Activated CD4-positive, alpha-beta T cell treated with anti-CD3 and anti-CD28 coated beads for 24 hours (primary cell): ENCODE measurements around the gene JAGN1.
"Not testable (repeated sequence)": the region's sequence is repeated elsewhere in the genome, so short reads cannot be mapped to it uniquely, and the experiment has no call there.

Experiments used
- DNase-seq, 2 donors: peaks; one replicate each; pipeline ENCODE4 v3.0.0-alpha.2; 2020; ENCODE audit warnings: low read depth in 2 of 2

JAGN1 gene

DNA sequence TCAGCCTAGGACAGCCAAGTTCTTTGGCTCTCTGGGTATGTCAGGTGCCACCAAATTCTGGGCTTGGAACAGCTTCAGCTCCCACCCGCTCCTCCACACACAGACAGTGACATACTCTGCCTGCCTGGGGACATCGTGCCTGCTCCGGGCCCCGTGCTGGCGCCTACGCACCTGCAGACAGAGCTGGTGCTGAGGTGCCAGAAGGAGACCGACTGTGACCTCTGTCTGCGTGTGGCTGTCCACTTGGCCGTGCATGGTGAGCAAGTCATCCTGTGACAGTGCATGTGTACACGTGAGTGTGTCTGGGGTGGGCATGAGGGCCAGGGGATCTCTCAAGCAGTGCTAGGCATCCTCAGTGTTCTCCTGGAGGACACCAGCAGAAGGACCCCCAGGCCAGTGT is 27.4 kb downstream of the JAGN1 start:
- DNase-seq = no peak

GRCh38 chr3:9918261-9919038 is 28.0 kb downstream of the JAGN1 start:
- DNase-seq = no peak

GRCh38 chr3:9928158-9928557 is 37.7 kb downstream of the JAGN1 start:
- DNase-seq = no peak

GRCh38 chr3:9930804-9931418 is 40.5 kb downstream of the JAGN1 start:
- DNase-seq = no peak

DNA sequence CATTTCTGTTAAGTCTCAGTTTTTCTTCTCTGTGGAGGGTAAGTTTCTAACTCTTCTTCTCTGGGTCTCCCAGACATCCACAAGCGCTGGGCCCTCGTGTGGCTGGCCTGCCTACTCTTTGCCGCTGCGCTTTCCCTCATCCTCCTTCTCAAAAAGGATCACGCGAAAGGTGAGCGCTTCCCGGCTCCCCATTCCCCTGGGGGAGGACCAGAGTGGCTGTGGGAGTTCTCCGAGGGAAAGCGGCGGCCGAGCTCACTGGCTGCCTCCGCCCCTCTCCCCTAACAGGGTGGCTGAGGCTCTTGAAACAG is 42.1 kb downstream of the JAGN1 start:
- DNase-seq = no peak

- DNase-seq = peak; percentile 82
These were observed 42.6 kb downstream of the JAGN1 start for GRCh38 chr3:9932843-9933560.

- peak; percentile 94 to 96 for DNase-seq
These were observed 43.3 kb downstream of the JAGN1 start, which contains the start of gene CRELD1 for GRCh38 chr3:9933561-9934234. Gene CRELD1, plus strand, starts transcription at chr3:9933834. Its CDS starts 605 bp downstream, at chr3:9934439.

DNA sequence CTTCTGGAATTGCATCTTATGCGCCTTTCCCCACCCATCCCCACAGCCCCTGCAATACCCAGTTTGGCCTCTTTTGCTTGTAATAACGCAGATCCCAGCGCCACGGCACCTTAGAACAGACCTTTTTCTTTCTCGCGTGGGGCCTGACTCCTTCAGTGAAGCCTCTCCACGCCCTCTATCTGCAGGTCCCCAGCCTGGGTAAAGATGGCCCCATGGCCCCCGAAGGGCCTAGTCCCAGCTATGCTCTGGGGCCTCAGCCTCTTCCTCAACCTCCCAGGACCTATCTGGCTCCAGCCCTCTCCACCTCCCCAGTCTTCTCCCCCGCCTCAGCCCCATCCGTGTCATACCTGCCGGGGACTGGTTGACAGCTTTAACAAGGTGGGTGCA is 43.8 kb downstream of the JAGN1 start:
- DNase-seq = no peak

- no peak for DNase-seq
These were observed 44.6 kb downstream of the JAGN1 start for GRCh38 chr3:9934993-9935392.

GRCh38 chr3:9935966-9936510 is 45.6 kb downstream of the JAGN1 start:
- DNase-seq = no peak

- no peak for DNase-seq
These were observed 47.3 kb downstream of the JAGN1 start for GRCh38 chr3:9937486-9938238.

DNA sequence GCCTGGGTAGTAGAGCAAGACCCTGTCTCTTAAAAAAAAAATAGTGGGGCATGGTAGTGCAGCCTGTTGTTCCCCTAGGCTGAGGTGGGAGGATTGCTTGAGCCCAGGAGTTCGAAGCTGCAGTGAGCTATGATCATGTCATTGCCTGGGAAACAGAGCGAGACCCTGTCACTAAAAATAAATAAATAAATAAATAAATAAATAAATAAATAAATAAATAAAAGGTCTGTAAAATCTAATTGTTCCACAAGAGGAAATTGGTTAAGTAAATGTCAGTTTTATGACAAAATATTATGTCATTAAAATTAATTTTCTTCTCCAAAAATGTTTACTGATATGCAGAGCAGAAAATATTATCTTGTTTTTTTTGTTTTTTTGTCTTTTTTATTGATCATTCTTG is 48.6 kb downstream of the JAGN1 start:
- DNase-seq = no peak

DNA sequence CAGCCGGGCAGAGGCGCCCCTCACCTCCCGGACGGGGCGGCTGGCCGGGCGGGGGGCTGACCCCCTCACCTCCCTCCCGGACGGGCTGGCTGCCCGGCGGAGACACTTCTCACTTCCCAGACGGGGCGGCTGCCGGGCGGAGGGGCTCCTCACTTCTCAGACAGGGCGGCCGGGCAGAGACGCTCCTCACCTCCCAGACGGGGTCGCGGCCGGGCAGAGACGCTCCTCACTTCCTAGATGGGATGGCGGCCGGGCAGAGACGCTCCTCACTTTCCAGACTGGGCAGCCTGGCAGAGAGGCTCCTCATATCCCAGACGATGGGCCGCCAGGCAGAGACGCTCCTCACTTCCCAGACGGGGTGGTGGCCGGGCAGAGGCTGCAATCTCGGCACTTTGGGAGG is 49.5 kb downstream of the JAGN1 start:
- not testable (repeated sequence) for DNase-seq

GRCh38 chr3:9940746-9941145 is 50.3 kb downstream of the JAGN1 start:
- DNase-seq = no peak

- no peak for DNase-seq
These were observed 51.8 kb downstream of the JAGN1 start for GRCh38 chr3:9942164-9942563.

- no peak for DNase-seq
These were observed 52.7 kb downstream of the JAGN1 start for GRCh38 chr3:9942934-9943690.
